Fibroblast of mammary gland (primary cell): ENCODE data around the gene CDK5R1.

Source experiments
- DNase-seq: peaks from one replicate; pipeline ENCODE4 v3.0.0-alpha.2; 2010; ENCODE audit warnings: low read depth
- H3K4me3 ChIP-seq: 2 replicates; pipeline ENCODE4 v1.5.1; 2011; ENCODE audit warnings: low read depth, mild to moderate bottlenecking, low read length, moderate library complexity; ENCODE audit not compliant: control insufficient read depth
- TF ChIP-seq, protein P1 (sequence below): conservative IDR thresholded peaks from 2 replicates; pipeline ENCODE4 v1.5.1; 2011; ENCODE audit warnings: low read depth, low read length, inconsistent platforms; ENCODE audit not compliant: control insufficient read depth, insufficient read depth

CDK5R1 gene

DNA sequence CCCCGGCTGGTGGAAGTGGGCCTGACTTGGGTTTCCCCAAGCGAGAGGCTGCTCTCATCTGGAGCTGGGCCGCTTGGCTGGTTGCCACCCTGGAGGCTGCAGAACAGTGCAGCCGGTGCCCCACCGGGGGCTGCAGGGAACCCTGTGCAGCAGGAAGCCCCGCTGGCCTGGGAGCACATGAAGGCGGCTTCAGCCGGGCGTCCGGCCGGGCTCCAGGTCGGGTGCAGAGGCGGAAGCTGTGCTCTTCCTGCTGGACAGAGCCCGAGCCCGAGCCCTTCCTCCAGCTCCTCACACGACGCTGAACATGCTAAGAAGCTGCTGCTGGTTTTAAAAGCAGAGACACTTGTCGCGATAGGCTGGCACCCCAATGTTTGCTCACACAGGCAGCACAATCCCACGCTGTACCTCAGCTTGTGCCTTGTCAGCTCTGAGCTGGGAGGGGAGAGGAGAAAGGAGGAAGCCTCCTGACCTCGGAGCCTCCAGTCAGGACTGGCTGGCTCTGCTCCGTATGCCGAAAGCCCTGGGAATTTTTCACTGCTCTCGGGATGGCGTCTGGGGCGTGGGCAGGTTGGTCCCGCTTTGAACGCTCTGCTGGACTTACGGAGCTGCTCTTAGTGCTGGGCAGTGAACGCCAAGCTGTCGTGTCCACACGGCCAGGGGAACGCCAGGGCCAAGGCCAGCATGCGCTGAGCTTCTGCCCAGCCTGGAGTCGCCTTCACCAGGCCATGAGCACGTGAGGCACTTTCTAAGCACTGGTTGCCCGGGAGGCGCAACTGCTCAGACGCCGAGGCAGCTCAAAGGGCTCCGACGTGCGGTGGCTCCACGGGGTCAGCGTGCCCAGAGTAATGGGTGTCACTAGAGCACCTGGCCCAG lies 8.8 kb downstream of the CDK5R1 start:
- H3K4me3 ChIP-seq = no peak overlapping the region
- TF ChIP-seq, protein P1, sequence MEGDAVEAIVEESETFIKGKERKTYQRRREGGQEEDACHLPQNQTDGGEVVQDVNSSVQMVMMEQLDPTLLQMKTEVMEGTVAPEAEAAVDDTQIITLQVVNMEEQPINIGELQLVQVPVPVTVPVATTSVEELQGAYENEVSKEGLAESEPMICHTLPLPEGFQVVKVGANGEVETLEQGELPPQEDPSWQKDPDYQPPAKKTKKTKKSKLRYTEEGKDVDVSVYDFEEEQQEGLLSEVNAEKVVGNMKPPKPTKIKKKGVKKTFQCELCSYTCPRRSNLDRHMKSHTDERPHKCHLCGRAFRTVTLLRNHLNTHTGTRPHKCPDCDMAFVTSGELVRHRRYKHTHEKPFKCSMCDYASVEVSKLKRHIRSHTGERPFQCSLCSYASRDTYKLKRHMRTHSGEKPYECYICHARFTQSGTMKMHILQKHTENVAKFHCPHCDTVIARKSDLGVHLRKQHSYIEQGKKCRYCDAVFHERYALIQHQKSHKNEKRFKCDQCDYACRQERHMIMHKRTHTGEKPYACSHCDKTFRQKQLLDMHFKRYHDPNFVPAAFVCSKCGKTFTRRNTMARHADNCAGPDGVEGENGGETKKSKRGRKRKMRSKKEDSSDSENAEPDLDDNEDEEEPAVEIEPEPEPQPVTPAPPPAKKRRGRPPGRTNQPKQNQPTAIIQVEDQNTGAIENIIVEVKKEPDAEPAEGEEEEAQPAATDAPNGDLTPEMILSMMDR = no peak
- DNase-seq = peak; percentile 53

DNA sequence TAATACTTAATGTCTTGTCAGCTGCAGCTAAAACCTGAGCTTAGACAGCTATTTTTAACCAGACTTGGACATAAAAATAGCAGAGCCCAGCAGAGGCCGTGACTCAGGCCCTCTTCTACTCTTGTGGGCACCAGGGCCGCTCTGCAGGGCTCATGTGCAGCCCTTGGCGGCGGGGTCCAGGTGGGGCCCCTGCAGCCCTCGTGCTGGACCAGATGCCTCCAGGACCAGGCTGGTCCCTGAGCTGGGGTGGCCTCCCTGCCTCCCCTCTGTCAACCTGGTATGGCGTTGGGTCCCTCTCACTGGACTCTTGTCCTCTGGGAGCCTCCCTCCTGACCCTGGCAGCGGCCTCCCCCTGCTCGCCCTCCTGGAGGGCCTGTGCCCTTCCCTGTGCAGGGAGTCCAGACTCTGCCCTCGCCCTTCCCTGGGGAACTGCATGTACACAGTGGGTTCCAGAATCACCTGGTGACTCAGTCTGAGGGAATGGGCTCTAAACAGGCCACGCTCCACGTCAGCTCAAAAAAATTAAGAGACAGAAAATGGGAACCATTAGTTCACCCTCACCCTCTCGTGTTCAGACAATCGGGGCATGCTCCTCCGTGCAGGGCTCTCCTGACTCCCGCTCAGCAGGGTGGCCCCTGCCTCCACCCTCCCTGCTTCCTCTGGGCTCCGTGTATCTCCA lies 9.7 kb downstream of the CDK5R1 start:
- no peak overlapping the region for H3K4me3 ChIP-seq
- DNase-seq = peak; percentile 87
- TF ChIP-seq, protein P1 = no peak

DNA sequence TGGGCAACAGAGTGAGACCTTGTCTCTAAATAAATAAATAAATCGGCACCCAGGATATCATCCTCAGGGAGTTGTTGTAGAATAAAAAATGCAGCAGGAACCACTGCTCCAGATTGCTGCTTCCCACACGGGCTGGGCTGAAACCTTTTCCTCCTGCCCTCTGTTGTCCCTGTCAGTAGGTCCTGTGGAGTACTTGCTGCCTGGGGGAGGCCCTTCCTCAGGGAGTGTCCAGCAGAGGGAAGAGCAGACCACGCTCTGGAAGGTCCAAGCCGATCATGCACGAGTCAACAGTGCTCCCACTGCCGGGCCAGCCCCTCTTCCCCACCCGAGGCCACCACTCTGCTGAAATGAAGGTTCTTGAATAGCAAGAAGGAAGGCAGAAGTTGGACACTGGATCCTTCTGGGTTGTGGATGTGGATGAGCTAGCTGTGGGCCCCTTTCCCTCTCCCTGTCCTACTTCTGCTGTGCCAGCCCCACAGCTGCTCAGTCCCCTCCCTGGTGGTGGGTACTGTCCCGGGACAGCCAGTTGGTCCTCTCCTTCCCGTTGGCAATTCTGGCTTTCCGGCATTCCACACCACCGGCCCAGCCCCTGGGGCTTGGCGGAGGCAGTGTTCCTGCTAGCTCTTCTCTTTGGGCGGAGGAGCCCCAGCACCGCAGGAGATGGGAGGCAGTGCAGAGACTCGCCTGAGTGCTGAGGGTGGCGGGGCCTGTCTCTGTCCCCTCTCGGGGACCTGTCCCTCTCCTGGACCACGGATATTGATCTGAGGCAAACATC lies 10.8 kb downstream of the CDK5R1 start:
- DNase-seq = peak; percentile 45
- no peak overlapping the region for H3K4me3 ChIP-seq
- TF ChIP-seq, protein P1 = no peak

DNA sequence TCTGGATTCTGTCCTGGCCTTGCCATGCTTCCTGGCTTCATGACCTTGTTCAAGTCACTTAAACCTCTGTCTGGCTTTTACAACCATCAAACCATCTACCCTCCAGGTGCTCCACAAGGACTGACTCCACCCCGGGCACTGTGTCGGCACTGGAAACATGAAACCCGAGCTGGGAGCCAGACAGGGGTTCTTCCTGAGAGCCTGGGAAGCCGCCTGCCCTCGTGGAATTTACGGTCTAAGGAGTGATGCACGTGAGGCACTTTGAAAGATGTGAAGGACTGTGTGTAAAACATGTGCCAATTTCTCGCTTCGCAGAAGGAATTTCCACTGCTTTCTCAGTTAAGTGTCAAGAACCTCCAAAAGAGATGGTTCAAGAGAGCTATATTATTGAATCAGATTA lies 11.6 kb downstream of the CDK5R1 start:
- no peak overlapping the region for H3K4me3 ChIP-seq
- no peak for DNase-seq
- TF ChIP-seq, protein P1 = no peak

DNA sequence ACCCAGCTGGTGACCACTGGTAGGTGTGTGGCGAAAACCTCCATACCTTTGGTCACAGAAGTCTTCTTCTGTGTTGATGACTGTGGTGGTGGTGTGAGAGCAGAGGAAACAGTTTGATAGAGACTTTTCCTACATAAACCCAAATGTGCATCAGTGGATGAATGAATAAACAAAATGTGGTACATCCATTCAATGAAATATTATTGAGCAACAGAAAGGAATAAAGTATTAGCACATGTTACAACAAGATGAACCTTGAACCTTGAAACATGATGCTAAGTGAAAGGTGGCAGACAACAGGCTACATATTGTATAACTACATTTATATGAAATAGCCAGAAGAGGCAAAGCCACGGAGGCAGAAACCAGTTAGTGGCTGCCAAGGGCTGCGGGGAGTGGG lies 15.2 kb downstream of the CDK5R1 start:
- no peak for DNase-seq
- no peak overlapping the region for H3K4me3 ChIP-seq
- TF ChIP-seq, protein P1 = no peak

- no peak overlapping the region for H3K4me3 ChIP-seq
- TF ChIP-seq, protein P1 = no peak
- no peak for DNase-seq
These were observed 15.9 kb downstream of the CDK5R1 start for GRCh38 chr17:32502710-32503109.
